Suppressor macrophage treated with lipopolysaccharide for 4 hours (primary cell): ENCODE measurements around the gene PXMP2.

ENCODE experiments used
- DNase-seq: peaks from one replicate; pipeline ENCODE4 v3.0.0-alpha.2; 2020

PXMP2 gene

GRCh38 chr12:132687211-132688164 lies at the start of gene PXMP2, which contains the start of gene POLE:
PXMP2 (plus strand) TSS chr12:132687587; CDS start chr12:132687671, 84 bp downstream.
POLE (minus strand) TSS chr12:132687342; CDS start chr12:132687315, 27 bp downstream.
- DNase-seq: peak; percentile 99

DNA sequence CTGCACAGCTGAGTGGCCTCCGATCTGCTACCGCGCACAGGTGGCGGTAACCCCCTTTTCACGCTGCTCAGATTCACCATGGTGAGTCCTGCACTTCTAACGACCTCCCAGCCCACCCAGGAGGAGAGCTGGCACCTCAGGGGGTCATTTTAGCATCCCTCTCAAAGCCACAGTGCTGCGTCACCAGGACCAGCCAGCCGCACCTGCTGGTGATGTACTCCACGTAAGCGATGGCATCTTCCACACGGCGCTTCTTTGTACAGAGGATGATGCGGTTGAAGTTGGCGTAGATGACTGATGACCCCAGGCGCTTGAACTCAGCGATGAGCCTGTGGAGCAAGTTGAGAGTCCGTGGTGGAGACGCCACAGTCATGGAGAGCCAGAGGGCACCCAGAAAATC lies 49.6 kb upstream of the PXMP2 start:
- DNase-seq: no peak

DNA sequence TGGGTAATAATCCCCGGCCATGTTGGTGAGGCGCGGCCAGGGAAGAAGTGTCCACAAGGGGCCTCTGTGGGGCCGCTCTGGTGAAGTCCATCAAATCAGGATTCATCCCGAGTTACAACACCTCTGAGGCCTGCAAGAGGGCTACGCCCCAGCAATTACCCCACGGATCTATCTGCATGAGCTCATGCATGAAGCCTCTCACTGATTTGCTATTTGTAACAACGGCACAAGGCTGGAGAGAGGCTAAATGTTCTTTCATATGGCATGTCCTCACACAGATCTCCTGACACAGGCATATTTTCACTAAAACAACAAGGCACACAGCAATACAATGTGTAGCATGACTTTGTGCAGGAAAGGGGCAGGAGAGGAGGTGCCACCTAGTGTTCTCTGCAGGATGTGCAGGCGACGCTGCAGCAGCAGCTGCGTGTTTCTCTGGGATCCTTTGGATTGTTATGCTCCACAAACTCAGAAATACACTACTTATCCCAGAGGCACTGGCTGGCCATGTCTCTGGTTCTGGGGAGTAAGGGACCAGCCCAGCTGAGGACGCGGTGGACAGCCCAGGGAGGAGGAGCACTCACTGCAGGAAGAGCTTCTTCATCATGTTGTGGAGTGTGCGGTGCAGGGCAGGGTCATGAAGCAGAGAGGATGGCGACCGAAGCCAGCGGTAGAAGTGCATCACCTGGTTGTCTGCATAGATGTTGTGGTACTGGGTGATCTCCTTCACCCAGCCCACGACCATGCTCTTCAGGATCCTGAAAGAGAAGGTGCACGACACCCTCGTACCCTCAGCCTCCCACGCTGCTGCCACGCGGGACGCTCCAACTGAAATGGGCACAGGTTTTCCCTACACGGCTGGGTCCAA lies 48.6 kb upstream of the PXMP2 start:
- DNase-seq: peak; percentile 30

- no peak for DNase-seq
These were observed 47.3 kb upstream of the PXMP2 start for GRCh38 chr12:132639956-132640520.

GRCh38 chr12:132640936-132641335 lies 46.5 kb upstream of the PXMP2 start:
- no peak for DNase-seq

- no peak for DNase-seq
These were observed 45.4 kb upstream of the PXMP2 start for GRCh38 chr12:132641811-132642650.

GRCh38 chr12:132642846-132643835 lies 44.2 kb upstream of the PXMP2 start:
- no peak for DNase-seq

DNA sequence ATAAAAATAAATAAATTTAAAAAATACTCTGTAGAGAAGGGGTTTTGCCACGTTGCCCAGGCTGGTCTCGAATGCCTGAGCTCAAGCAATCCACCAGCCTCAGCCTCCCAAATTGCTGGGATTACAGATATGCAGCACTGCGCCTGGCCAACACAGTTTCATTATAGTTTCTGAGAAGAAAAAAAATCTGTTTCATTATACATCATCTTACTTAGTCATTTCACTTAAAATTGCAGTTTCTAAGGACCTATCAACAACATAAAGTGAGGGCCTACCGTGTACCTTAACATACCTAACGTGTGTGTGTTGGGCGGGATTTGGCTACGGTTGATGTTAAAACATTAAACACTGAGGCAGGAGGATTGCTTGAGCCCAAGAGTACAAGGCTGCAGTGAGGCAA lies 40.5 kb upstream of the PXMP2 start:
- no peak for DNase-seq

- DNase-seq: no peak
These were observed 39.5 kb upstream of the PXMP2 start for GRCh38 chr12:132647858-132648257.

- DNase-seq: no peak
These were observed 38.7 kb upstream of the PXMP2 start for GRCh38 chr12:132648616-132649225.

DNA sequence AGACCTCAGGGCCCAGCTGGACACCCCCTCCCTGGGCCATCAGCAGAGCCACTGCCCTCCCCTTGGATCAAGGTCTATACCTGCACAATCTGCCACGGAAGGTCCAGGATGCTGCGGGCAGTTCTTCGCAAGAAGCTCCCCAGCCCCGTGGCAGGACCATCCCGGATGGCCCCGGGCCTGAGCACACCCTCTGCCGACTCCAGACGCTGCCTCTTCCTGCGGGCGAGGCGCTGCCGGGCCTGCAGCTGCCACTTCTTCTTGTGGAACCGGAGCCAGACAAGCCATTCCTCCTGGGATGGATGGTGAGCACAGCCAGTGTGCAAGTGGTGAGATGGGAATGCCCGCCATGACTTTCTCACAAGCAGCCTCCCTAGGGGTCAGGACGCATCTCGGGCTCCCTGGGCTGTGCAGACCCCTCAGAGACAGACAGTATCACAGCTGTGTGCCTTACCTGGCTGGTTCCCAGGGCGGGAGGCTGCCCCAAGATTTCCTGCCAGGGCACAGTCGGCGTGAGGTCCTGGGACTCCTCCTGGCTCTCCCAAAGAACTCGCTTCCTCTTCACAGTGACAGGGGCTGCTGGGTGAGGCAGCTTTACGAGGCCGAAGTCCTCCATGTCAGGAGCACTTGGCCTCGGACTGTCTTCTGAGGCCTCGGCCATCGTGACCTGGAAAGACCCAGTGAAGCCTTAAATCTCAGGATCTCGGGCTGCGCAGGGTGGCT lies 38.0 kb upstream of the PXMP2 start:
- DNase-seq: no peak

GRCh38 chr12:132651444-132652100 lies 35.8 kb upstream of the PXMP2 start:
- DNase-seq: no peak

DNA sequence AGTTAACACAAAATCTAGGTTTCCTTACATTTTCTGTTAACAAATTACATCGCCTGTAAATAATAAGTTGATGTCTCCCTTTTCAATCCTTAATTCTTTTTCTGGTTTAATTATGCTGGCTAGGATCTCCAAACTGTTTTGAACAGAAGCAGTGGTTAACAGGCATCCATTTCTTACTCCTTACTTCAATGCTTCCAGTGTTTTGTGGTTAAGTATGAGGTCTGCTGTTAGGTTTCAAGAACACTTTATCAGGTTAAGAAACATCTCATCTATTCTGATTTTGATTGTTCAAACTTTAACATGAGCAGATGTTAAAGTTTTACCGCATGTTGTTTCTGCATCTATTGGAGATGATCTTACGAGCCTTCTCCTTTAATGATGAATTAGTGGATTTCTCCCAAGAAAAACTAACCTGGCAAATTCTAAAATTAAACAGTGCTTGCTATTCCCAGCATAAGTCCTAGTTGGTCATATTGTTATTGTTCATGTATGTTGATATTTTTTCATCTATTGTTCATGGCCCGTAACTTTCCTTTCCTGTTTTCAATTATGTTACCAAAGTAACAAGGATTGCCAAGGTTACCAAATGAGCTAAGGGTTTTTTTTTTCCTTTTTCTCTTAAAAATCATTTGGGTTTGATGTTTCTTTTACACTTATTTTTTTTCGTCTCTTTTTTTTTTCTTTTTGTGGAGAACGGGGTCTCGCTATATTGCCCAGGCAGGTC lies 33.7 kb upstream of the PXMP2 start:
- DNase-seq: no peak

DNA sequence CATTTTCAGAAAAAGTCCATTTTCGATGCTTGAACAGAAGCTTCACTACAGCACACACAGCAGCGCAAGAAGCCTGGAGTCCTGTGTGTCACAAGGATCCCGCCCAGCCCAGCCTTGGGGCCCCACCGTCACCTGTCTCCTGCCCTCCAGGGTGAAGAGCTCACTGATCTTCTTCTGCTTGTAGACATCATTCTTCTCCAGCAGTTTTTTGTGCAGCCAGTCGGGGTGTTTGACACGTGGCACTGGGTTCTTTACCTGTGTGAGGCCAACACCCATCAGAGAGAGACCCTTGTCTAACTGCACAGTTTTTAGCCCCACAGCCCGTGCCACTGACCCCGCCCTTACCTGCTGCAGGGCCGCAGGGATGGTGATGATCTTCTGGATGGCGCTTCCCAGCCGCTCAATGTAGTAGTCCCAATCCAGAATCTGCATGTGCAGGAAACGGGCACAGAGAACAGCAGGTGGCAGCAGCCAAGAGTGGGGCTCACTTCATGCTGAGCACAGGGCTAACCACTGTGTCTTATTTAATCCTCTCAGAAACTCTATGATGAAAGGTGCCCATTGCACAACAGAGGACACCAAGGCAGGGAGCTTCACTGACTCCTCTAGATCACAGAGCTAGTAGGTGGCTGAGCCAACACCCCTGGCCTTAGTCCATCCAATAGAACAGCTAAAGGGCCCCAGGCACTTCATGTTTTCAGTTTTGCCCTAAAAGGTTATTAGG lies 30.2 kb upstream of the PXMP2 start:
- DNase-seq: no peak

DNA sequence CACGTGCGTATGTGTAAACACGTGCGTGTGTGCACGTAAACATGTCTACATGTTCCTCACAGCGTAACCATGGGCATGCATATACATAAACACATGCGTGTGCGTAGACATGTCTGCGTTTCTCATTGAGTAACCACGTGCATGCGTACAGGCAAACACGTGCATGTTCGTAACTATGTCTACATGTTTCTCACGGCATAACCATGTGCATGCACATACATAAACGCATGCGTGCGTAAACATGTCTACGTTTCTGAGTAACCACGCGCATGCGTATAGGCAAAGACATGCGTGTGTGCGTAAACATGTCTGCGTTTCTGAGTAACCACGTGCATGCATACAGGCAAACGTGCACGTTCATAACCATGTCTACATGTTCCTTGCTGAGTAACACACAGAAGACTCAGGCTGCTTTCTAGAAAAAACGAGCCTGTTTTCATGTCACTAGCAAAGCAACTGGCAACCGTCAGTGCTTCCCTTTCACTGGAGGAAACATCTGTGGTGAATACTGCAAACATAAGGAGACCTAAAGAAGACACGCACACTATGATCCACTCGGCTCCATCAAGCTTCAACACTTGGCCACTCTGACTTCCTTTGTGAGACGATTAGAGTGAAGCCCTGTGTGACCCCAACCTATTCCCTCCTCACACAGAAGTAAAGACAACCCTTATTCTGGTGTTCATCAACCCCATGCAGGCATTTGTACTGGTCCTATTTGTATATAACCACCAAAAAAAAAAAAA lies 29.1 kb upstream of the PXMP2 start:
- DNase-seq: no peak

DNA sequence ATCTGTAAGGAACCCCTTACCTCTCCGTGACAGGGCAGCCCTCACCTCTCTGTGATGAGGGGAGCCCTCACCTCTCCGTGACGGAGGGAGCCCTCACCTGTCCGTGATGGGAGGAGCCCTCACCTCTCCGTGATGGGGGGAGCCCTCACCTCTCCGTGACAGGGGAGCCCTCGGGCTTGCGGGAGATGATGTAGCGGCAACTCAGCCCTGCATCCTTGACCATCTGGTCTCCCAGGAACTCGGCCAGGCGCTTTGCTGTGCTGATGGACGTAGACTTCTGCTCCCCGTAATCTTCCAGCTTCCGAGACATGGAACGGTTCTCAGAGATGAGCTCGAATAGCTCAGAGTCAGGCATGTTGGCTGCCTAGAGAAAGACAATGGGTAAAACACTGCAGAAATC lies 28.2 kb upstream of the PXMP2 start:
- no peak for DNase-seq

- no peak for DNase-seq
These were observed 27.3 kb upstream of the PXMP2 start for GRCh38 chr12:132660052-132660451.
